NOMO-1 (cell line): ENCODE results near the gene DBR1.
A peak's percentile ranks its signal among the peaks of the same experiment; 100 is the strongest.

Source experiments
- DNase-seq, 2 experiments: peaks; one replicate each; lab custom pipeline; 2025; ENCODE audit not compliant: unreplicated experiment in 2 of 2; lab: John Stamatoyannopoulos, UW

DBR1 gene

DNA sequence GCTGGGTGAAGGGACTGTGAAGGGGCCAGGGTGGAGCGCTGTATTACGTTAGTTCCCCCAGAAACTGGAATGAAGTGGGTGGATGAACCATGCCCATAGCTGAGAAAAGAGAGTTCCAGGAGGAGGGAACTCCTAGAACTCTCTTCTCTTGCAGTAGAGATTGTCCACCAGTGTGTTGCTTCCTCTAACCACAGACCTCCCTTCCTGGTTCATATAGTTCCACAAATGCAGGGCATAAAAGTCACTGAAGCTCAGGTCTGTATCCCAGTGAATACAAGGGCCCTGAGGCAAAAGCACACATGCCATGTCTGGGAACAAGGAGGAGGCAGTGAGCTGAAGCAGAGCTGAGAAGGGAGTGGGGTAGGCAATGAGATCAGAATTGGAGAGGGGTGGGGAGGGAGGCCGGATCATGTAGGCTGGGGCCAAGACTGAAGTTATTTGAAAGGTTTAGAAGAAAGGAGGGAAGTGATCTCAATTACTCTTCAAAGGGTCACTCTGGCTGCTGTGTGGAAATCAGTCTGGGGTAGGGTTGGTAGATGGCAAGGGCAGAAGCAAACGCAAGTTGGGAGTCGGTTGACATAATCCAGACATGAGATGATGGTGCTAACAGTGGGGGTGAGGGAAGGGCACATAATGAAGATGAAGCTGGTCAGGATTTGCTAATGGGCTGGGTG lies 49.0 kb downstream of the DBR1 start:
- DNase-seq, result peak; percentile 79 to 84

DNA sequence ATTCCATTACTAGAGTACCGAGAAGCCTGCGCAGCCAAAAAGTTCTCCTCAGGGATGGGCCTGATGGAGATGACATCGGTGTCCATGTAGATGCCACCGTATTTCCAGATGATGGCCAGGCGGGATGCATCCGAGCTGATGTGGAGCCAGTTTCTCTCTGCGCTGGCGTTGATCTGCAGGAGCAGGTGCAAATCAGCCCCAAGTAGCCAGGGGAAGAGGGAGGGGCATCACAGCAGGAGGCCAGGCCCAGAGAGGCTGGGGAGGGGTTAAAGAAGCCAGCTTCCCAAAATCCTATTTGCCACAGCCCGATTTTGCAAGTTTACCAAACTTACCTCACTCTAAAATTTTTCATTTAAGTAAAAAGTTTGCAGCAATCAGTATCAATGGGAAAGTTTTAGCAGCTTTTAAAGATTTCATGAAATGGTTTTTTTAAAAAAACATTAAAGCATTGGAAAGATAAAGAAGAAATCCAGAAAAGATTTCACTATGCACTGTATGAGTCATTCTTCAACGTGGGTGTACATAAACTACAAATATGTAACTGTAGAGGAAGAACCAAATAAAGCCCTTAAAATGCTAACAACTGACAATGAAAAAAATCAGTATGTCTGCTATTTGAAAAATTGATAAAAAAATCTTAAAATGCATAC lies 49.9 kb downstream of the DBR1 start:
- DNase-seq, result peak; percentile 13 to 38

DNA sequence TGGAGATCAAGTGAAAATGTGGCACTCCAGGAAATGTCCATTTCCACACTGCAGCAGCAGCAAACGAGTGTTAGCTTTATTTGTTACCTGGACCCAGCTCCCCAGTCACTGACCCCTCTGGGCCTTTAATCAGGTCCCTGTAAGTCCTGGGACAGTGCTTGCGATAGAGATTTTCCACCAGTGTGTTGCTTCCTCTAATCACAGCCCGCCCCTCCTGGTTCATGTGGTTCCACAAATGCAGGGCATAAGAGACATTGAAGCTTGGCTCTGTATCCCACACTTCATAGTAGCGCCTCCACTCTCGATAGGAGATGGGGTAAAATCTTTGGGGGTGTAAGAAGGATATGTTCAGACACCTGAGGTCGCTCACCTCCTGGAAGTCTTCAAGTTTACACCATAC lies 50.5 kb downstream of the DBR1 start:
- no peak for DNase-seq

DNA sequence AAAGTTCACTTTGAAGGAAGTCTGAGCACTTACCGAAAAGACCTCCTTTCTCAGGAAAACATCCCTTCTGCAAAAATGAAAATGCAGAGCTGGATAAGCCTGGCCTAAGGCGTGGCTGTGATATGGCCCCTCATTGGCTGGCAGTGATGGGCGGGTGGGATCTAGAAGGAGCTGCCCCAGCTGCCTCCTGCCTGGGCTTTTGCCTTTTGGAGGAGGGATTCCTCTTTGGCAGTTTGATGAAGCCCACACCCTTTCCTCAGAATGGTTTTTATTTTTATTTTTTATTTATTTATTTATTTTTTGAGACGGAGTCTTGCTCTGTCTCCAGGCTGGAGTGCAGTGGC lies 55.3 kb downstream of the DBR1 start:
- no peak for DNase-seq

DNA sequence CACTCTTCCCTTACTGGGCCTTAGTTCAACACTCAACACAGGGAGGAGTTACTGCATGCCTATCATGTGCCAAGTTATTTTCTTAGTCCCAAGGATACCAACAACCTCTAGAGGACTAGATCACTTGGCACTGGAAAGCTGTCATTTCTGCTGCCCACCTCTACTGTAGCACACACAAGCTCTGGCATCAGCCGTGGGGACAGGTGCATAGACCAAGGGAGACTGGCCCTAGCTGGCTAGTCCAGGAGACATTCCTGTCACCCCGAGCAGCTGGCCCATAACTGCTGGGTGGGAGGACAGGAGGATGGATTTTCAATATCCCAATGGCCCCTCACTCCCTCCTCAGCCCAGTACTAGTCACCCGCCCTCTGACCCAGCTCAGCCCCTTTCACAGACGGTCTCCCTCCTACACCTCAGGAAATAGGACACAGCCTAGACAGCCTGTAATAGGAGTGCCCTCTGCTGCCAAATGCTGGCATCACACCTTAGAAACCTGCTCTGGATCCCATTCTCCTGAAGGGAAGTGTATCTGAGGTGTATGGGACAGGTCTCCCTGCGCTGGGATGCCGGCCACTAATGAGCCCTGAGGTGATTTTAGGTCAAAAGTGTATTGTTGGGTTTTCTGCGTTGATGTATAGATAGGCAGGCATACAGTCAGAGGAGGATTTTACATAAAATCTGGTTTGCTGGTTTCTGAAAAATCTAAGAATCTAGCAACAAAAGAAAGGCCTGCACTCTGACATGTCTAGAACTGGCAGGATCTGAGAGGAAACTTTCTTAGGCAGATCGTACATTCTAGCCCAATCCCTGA lies 55.9 kb downstream of the DBR1 start:
- peak; percentile 38 to 58 for DNase-seq

DNA sequence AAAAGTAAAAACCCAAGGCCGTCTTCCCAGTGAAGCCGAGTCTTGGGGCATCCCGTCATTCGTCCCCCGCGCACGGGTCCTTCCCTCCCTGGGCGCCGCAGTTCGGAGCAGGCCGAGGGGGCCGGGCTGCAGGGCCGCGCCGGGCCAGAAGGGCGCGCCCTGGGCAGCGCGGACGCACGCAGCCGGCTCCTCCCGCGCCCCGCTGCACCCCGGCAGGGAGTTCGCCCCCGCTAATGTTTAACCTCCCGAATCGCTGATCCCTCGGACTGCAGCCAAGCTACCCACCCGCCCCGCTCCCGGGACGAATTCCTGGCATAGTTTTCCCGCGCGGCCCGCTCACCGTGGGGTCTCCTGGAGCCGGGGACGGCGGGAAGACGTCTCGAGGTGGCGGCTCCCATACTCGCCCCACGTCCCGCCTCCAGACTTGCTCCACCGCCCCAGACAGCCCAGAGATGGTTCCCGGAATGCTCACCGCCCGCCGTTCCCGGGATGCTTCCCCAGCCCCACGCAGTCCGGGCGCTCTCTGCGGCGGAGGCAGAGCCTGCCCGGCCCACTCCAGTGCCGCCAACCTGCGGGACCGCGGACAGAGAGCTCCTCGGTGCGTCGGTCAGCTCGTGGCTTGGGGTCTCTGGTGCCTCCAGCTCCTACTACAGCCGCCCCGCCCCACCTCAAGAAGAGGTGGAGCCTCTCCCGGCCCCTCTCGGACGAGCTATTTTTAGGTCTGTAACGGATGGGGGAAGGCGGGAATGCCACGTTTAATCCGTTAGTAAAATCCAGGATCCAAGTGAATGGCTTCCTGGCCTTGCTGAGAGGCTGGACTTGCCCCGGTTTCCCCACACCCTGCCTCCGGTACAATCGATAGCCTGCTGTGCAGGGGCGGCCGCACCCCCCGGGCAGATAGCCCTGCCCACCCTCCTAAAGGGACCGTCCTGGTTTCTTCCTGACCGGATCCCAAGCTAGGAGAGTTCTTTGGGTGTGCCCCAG lies 59.4 kb downstream of the DBR1 start, which contains the start of gene DZIP1L:
Gene DZIP1L (minus strand): TSS at position 621 of the 984 bp plus-strand sequence. CDS start 11,637 bp downstream, outside the sequence.
- peak; percentile 62 to 71 for DNase-seq

DNA sequence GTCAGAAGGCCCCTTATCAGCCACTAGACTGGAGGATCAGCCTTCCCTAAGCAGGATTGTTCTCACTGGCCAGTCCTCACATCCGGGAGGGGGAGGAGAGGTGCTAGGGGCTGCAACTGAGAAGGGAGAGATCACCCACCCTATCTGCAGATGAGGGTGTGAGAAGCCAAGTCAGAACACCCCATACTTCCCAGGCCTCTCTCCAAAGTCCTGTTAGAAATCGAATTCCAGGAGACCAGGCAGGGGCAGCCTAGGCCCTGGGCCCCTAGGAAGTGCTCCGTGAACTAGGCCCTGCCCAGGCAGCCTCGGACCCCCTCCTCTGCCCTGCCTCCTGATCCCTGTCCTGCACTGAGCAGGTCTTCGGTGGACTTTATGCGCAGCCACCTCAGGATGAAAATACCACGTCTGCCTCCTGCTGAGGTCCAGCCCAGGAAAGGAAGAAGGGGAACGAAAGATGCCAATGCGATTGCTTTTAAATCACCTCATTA lies 60.2 kb downstream of the DBR1 start:
- DNase-seq, result no peak

GRCh38 chr3:138113326-138113725 lies 61.4 kb downstream of the DBR1 start:
- DNase-seq, result no peak

DNA sequence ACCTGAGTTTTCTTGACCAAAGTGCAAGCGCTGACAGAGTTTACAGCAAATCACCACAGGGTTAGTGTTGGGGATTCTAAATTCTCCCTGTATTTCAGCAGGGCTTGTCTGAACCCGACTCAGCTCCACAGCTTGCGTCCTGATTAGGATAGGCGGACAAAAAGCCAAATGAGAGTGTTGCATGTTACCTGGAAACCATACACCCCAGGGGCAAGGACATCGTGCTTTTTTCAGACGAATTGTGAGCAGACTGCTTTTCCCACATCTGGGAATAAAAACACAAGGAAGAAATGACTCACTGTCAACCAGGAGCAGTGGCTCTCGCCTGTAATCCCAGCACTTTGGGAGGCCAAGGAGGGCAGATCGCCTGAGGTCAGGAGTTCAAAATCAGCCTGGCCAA lies 62.4 kb downstream of the DBR1 start:
- no peak for DNase-seq
